ENCODE results near the gene ACTRT3. TPM values are rescaled to one million over a fixed set of nuclear protein-coding genes. Genes with fewer than 3 reads are reported as not detected.
A peak's percentile ranks its signal among the peaks of the same experiment; 100 is the strongest.

The ACTRT3 gene
- total and polyA plus RNA-seq, 2 donors (not counting 3 experiments of a cell fraction or from before 2014, with no cell fraction given): 2.6 to 3.3 TPM

DNA sequence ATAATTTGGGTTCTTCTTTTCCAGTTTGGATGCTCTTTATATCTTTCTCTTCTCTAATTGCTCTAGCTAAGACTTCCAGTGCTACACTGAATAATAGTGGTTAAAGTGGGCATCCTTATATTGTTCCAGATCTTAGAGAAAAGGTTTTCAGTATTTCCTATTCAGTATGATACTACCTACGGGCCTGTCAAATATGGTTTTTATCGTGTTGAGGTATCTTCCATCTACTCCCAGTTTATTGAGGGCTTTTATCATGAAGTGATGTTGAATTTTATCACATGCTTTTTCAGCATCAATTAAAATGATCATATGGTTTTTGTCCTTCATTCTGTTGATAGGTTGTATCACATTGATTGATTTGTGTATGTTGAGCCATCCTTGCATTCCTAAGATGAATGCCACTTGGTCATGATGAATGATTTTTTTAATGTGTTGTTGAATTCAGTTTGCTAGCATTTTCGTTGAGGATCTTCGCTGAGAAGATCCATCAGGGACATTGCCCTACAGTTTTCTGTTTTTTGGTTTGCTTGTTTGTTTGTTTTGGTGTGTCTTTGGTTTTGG lies 46.3 kb upstream of the ACTRT3 start:
- H3K79me2 ChIP-seq (ENCODE audit: control insufficient read depth, insufficient read depth, low read length): no peaks in the 10 kb centered on the region
- ChIA-PET CTCF (no interaction called here), POLR2A (no interaction called here)
- H4K20me1 ChIP-seq (replicated peaks; ENCODE audit: control insufficient read depth, extremely low read depth, insufficient read depth, low read length): no peaks in the 10 kb centered on the region
- dilution Hi-C loops (cut with MboI; ENCODE audit: extremely low pct_ligation_motif_present, low sequenced_read_pairs) (no loop called here), intact Hi-C loops (cut with micrococcal nuclease) (no loop called here)
- no peak overlapping the region for H3K9ac ChIP-seq (replicated peaks; ENCODE audit: extremely low read depth, insufficient read depth, low read length)
- H3K4me1 ChIP-seq (ENCODE audit: control insufficient read depth, extremely low read depth, insufficient read depth, low read length): peaks cover 15% of the 10 kb centered on the region
- no peaks in the 10 kb centered on the region for H3K9me1 ChIP-seq (replicated peaks; ENCODE audit: control insufficient read depth, extremely low read depth, insufficient read depth, low read length)
- no peaks in the 10 kb centered on the region for H3K36me3 ChIP-seq (ENCODE audit: control insufficient read depth in 2 of 2, extremely low read depth in 1 of 2, insufficient read depth in 2 of 2, low read length in 2 of 2)
- DNase-seq (ENCODE audit: low read depth, low spot score) (no peak), FAIRE-seq (no peak)
- no peak for TF ChIP-seq MAX (IDR thresholded peaks at IDR 0.05; ENCODE audit: insufficient read depth, insufficient read length)
- TF ChIP-seq JUN (IDR thresholded peaks at IDR 0.05; ENCODE audit: borderline replicate concordance, insufficient read depth, insufficient read length, low read depth): no peak
- no peak for TF ChIP-seq POLR2A (IDR thresholded peaks at IDR 0.05; ENCODE audit: low read depth, low read length)
- no peak for TF ChIP-seq POLR2AphosphoS5 (IDR thresholded peaks at IDR 0.05; ENCODE audit: insufficient read depth, low read depth, low read length)
- peaks cover 3 to 8% of the 10 kb centered on the region in 2 experiments for H3K27me3 ChIP-seq (ENCODE audit: control insufficient read depth in 2 of 2, insufficient read depth in 2 of 2, low read length in 2 of 2)
- peaks cover 4% of the 10 kb centered on the region for H3K9me3 ChIP-seq (replicated peaks; ENCODE audit: control insufficient read depth, insufficient read depth, low read length)
- no peak overlapping the region for H3K27ac ChIP-seq (ENCODE audit: insufficient read depth, low read depth, low read length)
- no peak overlapping the region for H2AFZ ChIP-seq (ENCODE audit: low read depth, low read length)
- H3K4me2 ChIP-seq (ENCODE audit: insufficient read depth, low read length): no peak overlapping the region
- no peak overlapping the region for H3K4me3 ChIP-seq (replicated peaks in 1 of 3; ENCODE audit: insufficient read depth in 1 of 3, low read depth in 1 of 3, low read length in 3 of 3)
- no TSS peak for BruUV-seq (replicated peaks)

- Histone ChIP-seq H3K4me2 (ENCODE audit: insufficient read depth, low read length) (peak overlapping the region; percentile 74), H3K9me1 (replicated peaks; ENCODE audit: control insufficient read depth, extremely low read depth, insufficient read depth, low read length) (no peaks in the 10 kb centered on the region), H3K27ac (ENCODE audit: insufficient read depth, low read depth, low read length) (no peak overlapping the region), H3K27me3 (ENCODE audit: control insufficient read depth in 2 of 2, insufficient read depth in 2 of 2, low read length in 2 of 2) (peaks cover 3 to 8% of the 10 kb centered on the region in 2 experiments), H3K9ac (replicated peaks; ENCODE audit: extremely low read depth, insufficient read depth, low read length) (no peak overlapping the region), H3K4me3 (replicated peaks in 1 of 3; ENCODE audit: insufficient read depth in 1 of 3, low read depth in 1 of 3, low read length in 3 of 3) (peak overlapping the region; percentile 4 to 48 (median 44)), H3K9me3 (replicated peaks; ENCODE audit: control insufficient read depth, insufficient read depth, low read length) (peaks cover 4% of the 10 kb centered on the region), H3K36me3 (ENCODE audit: control insufficient read depth in 2 of 2, extremely low read depth in 1 of 2, insufficient read depth in 2 of 2, low read length in 2 of 2) (no peaks in the 10 kb centered on the region), H3K4me1 (ENCODE audit: control insufficient read depth, extremely low read depth, insufficient read depth, low read length) (peaks cover 15% of the 10 kb centered on the region), H3K79me2 (ENCODE audit: control insufficient read depth, insufficient read depth, low read length) (no peaks in the 10 kb centered on the region), H4K20me1 (replicated peaks; ENCODE audit: control insufficient read depth, extremely low read depth, insufficient read depth, low read length) (no peaks in the 10 kb centered on the region), H2AFZ (ENCODE audit: low read depth, low read length) (peak overlapping the region; percentile 95)
- intact Hi-C loops (cut with micrococcal nuclease) (loop anchor here (2.0 kb wide), 1 partner anchor 41 kb away; the partner anchor contains the start of gene MYNN), dilution Hi-C loops (cut with MboI; ENCODE audit: extremely low pct_ligation_motif_present, low sequenced_read_pairs) (no loop called here)
- no TSS peak for BruUV-seq (replicated peaks)
- peak; percentile 16 for TF ChIP-seq MAX (IDR thresholded peaks at IDR 0.05; ENCODE audit: insufficient read depth, insufficient read length)
- TF ChIP-seq POLR2A (IDR thresholded peaks at IDR 0.05; ENCODE audit: low read depth, low read length): no peak
- TF ChIP-seq EZH2 (IDR thresholded peaks at IDR 0.05; ENCODE audit: borderline replicate concordance, low read depth, low read length, severe bottlenecking): no peak
- TF ChIP-seq JUN (IDR thresholded peaks at IDR 0.05; ENCODE audit: borderline replicate concordance, insufficient read depth, insufficient read length, low read depth): no peak
- TF ChIP-seq, protein P1, sequence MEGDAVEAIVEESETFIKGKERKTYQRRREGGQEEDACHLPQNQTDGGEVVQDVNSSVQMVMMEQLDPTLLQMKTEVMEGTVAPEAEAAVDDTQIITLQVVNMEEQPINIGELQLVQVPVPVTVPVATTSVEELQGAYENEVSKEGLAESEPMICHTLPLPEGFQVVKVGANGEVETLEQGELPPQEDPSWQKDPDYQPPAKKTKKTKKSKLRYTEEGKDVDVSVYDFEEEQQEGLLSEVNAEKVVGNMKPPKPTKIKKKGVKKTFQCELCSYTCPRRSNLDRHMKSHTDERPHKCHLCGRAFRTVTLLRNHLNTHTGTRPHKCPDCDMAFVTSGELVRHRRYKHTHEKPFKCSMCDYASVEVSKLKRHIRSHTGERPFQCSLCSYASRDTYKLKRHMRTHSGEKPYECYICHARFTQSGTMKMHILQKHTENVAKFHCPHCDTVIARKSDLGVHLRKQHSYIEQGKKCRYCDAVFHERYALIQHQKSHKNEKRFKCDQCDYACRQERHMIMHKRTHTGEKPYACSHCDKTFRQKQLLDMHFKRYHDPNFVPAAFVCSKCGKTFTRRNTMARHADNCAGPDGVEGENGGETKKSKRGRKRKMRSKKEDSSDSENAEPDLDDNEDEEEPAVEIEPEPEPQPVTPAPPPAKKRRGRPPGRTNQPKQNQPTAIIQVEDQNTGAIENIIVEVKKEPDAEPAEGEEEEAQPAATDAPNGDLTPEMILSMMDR (IDR thresholded peaks at IDR 0.05; ENCODE audit: extremely low read depth in 1 of 2, insufficient read depth in 1 of 2, low read depth in 1 of 2, low read length in 2 of 2): peak in 1 of 2 donors; percentile 59
- no peak for TF ChIP-seq GATA2 (IDR thresholded peaks at IDR 0.05; ENCODE audit: insufficient read depth, insufficient read length, low read depth, low read length)
- TF ChIP-seq POLR2AphosphoS5 (IDR thresholded peaks at IDR 0.05; ENCODE audit: insufficient read depth, low read depth, low read length): no peak
- TF ChIP-seq FOS (IDR thresholded peaks at IDR 0.05; ENCODE audit: borderline replicate concordance, insufficient read depth, low read length): no peak
- FAIRE-seq (no peak), DNase-seq (ENCODE audit: low read depth, low spot score) (peak; percentile 28)
- CTCF ChIA-PET: no interaction called here
- POLR2A ChIA-PET: no interaction called here
These were observed 44.6 kb upstream of the ACTRT3 start for GRCh38 chr3:169813757-169814517.
